Activated T-cell treated with anti-CD3 and anti-CD28 coated beads for 24 hours (primary cell): ENCODE measurements around the gene ALOX15B.

Source experiments
- DNase-seq: peaks from one replicate; pipeline ENCODE4 v3.0.0-alpha.2; 2020; ENCODE audit warnings: low read depth

The ALOX15B gene, protein sequence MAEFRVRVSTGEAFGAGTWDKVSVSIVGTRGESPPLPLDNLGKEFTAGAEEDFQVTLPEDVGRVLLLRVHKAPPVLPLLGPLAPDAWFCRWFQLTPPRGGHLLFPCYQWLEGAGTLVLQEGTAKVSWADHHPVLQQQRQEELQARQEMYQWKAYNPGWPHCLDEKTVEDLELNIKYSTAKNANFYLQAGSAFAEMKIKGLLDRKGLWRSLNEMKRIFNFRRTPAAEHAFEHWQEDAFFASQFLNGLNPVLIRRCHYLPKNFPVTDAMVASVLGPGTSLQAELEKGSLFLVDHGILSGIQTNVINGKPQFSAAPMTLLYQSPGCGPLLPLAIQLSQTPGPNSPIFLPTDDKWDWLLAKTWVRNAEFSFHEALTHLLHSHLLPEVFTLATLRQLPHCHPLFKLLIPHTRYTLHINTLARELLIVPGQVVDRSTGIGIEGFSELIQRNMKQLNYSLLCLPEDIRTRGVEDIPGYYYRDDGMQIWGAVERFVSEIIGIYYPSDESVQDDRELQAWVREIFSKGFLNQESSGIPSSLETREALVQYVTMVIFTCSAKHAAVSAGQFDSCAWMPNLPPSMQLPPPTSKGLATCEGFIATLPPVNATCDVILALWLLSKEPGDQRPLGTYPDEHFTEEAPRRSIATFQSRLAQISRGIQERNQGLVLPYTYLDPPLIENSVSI

DNA sequence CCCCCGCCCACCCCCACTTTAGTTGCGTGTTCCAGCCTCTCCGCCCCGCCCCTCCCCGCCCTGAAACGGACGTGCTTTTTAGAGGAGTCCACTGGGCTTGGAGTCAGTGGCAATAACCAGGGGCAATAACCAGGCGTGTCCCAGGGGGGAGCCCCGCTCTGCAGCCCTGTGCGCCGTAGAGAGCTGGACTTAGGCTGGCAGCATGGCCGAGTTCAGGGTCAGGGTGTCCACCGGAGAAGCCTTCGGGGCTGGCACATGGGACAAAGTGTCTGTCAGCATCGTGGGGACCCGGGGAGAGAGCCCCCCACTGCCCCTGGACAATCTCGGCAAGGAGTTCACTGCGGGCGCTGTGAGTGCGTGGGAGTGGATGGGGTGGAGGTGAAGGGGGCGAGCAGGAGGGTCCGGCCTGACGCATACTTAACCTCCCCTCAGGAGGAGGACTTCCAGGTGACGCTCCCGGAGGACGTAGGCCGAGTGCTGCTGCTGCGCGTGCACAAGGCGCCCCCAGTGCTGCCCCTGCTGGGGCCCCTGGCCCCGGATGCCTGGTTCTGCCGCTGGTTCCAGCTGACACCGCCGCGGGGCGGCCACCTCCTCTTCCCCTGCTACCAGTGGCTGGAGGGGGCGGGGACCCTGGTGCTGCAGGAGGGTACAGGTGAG, at the start of gene ALOX15B:
Gene ALOX15B, plus strand, starts transcription at position 106 of the 657 bp plus-strand sequence. Its CDS starts 97 bp downstream, at position 203.
- no peak for DNase-seq

DNA sequence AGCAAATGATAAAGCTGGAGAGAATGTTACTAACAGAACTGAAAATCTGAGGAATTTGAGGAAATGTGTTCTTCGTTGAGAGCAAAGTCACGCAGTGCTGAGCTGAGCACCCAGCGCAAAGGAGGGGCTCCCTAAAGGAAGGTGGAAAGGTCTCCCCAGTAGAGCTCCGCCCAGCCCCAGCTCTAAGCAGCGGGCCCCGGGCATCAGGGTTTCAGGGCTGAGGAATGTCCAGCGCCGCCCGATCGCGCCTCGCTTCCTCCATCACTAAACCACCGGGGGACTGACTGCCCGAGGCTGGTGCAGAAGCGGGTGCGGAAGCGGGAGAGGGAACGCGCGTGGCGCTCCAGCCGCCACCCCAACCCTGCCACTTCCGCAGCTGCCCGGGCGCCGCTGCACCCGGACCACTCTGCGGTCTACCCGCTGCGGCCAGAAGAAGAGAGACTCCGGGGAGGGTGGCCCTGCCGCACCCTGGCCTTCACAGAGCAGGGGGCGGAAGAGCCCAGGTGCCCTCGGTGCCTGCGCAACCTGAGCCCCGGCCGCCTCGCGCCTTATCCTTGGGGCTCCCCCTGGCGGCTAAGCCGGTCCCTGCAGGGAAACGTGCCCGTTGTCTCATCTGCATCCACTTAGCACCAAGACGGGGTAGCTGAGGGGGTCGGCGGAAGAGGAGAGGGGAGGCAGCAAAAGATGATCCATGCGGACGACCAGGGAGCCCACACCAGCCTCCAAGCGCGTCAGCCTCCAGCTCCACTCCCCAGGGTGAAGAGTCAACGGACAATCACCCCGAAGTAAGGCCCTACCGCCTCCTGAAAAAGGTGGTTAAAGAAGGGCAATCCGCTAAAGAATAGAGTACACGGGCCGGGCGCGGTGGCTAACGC, 48.8 kb upstream of the ALOX15B start:
- peak; percentile 94 for DNase-seq

DNA sequence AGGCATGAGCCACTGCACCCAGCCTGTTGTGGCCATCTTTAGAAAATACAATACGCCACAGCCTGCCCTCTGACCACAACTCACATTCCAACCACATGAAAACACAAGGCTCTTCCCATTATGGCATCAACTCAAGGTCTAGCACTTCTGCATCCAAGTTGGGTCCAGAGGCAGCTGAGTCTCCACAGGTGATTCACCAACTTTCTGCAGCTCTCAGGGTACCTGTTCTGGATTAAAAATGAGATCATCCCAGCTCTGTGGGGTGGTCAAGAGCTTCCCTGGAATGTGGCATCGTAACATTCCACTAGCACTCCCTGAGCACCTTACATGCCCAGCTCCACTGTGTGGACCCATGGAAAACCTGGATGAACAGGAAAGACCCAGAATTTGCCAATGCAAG, 46.3 kb upstream of the ALOX15B start:
- DNase-seq: no peak

DNA sequence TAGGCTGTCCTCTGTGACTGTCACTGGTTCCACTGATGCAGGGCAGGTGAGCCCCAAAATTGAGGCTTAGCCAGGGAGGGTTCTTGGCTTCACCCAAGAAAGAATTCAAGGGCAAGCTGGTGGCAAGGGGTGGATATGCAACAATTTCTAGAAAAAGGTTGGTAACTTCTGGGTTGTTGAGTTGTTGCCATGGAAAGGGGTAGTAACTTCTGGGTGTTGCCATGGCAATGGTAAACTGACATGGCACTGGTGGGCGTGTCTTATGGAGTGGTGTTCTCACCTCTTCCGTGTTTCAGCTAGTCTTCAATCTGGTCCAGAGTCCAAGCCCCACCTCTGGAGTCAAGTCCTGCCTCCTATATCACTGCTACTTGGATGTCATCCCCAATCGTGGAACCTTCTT, 45.9 kb upstream of the ALOX15B start:
- DNase-seq: no peak

DNA sequence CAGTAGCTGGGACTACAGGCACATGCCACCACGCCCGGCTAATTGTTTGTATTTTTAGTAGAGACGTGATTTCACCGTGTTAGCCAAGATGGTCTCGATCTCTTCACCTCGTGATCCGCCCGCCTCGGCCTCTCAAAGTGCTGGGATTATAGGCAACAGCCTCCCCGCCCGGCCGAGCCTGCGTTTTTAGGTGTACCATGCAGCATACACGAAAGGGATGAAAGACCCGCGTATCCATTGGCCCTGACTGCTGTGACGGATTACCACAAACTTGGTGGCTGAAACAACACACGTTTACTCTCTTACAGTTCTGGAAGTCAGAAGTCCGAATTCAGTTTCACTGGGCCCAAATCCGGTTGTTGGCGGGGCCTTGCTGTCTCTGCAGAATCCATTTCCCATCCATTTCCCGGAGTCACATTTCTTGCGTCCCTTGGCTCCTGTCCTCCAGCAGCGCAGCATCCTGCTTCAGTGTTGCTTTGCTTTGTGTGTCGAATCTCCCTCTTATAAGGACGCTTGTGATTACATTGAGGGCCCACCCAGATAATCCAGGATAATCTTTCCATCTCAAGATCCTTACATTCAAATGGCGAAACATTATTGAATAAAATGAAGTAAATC, 44.8 kb upstream of the ALOX15B start:
- DNase-seq: no peak

DNA sequence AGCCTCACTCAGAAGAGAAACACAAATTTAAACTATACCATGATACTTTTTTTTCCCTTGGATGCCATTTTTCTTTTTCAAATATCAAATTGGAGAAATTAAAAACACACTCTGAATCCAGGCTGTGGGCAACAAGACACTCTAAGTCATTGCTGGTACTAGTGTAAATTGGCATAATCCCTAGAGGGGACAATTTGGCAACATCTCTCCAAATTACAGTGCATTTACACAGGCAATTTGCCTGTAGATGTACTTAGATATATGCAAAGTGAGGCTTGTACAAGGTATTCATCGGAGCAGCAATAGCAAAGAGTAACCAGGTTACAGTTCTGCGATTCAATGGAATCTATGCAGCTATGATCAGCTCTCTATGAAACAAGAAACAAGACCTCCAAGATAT, 43.1 kb upstream of the ALOX15B start:
- no peak for DNase-seq

DNA sequence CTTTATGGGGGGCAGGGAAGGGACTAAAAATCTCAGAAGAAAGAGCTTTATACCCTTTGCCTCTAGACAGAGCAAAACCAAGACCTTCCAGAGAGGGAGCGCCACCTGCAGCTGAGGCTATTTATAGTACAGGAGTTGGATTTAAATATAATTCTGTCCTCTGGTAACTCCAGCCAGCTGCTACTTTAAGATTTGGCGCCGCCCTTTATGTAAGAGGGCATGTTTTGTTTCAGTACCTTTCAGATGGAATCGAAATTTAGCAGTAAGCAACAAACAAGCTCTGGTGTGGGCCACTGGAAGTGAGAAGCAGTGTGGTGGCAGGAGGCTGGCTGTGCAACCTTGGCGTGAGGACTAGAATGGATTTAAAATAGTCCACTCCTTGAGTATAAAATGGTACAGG, 41.7 kb upstream of the ALOX15B start:
- no peak for DNase-seq

DNA sequence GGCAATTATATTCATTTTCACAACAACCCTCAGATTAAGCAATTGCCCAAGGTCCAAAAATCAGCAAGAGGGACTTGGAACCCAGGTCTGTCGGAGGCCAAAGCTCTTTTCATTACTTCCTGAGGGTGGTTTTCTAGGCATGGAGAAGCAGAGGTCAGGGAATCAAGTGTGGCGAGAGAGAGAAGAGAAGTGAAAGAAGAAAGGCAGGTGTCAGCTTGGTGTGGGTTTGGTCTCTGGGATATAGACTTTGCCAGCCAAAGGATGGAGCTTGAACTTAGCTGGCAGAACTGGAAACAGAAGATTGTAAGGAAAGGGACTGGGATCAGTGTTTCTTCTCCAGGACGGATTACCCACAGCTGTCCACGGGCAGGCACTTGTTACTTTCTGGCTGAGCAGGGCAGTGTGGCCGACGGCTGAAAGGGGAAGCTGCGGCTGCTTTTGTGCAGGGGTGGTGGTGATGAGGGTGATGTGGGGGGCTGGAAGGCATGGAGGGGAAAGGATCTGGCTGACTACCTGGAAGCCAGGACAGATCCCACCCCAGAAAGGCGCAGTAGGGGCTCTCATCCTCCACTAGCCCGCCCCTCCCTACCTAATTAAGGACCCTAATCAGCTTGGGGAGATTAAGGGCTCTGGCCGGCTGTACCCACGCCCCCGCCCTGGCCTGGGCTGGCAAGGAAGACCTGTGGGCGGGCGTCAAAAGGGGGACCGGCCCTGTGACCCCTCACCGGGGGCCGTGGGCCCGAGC, 36.7 kb upstream of the ALOX15B start, which contains the start of gene GUCY2D:
Gene GUCY2D, plus strand, starts transcription at position 640 of the 745 bp plus-strand sequence. CDS start 433 bp downstream, outside the sequence.
- no peak for DNase-seq

DNA sequence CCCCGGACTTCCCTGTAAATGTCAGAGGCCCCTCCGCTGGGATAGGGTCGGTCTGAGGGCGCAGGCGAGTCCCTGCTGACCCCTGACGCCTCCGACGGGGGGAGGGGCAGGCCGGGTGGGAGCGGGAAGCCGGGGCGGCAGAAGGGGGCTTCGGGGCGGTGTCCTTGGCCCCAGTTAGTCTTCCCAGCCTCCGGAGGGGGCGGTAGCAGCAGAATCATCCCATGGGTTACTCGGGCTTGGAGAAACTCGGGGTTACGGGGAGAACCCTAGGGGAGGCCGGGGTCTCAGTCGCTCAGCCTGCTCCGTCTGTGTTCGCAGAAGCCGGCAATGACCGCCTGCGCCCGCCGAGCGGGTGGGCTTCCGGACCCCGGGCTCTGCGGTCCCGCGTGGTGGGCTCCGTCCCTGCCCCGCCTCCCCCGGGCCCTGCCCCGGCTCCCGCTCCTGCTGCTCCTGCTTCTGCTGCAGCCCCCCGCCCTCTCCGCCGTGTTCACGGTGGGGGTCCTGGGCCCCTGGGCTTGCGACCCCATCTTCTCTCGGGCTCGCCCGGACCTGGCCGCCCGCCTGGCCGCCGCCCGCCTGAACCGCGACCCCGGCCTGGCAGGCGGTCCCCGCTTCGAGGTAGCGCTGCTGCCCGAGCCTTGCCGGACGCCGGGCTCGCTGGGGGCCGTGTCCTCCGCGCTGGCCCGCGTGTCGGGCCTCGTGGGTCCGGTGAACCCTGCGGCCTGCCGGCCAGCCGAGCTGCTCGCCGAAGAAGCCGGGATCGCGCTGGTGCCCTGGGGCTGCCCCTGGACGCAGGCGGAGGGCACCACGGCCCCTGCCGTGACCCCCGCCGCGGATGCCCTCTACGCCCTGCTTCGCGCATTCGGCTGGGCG, 35.9 kb upstream of the ALOX15B start:
- no peak for DNase-seq

DNA sequence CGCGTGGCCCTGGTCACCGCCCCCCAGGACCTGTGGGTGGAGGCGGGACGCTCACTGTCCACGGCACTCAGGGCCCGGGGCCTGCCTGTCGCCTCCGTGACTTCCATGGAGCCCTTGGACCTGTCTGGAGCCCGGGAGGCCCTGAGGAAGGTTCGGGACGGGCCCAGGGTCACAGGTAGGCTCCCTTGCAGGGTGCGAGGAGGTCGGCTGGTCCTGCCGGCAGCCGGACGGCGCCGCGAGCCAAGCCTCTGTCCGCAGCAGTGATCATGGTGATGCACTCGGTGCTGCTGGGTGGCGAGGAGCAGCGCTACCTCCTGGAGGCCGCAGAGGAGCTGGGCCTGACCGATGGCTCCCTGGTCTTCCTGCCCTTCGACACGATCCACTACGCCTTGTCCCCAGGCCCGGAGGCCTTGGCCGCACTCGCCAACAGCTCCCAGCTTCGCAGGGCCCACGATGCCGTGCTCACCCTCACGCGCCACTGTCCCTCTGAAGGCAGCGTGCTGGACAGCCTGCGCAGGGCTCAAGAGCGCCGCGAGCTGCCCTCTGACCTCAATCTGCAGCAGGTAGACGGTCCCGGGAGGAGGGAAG, 35.2 kb upstream of the ALOX15B start:
- DNase-seq: no peak

DNA sequence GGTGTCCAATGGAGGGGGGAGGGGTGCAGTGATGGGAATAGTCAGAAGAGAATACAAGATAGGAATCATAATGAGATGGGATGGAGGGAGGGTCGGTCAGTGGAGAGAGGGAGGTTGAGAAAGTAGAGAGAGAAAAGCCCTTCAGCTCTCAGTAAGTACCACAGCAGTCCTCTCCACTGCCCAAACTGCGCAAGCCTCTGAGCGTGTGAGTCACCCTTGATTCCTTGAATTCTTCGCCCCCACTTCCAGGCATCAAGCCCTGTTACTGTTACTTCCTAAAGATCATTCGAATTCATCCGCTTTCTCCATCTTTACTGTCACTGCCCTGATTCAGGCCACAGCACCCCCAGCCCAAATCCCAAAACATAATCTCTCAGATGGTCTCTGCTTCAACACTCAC, 34.0 kb upstream of the ALOX15B start:
- DNase-seq: no peak

DNA sequence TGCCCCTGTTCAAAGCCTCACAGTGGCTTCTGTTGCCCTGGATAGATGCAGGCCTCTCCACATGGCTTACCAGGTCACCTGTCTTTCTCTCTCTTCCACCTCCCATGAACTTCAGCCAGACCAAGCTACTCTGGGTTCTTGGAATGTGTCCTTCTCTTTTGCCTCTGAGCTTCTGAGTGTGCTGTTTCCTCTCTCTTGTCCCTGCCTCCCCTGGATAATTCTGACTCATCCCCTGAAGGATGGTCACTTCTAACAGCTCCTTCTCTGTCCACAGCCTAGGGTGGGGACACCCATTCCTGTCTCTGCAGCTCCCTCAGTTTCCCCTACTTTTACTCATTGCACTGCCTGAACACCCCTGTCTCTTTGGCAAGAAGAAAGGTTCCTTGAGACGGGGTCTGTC, 33.5 kb upstream of the ALOX15B start:
- no peak for DNase-seq

DNA sequence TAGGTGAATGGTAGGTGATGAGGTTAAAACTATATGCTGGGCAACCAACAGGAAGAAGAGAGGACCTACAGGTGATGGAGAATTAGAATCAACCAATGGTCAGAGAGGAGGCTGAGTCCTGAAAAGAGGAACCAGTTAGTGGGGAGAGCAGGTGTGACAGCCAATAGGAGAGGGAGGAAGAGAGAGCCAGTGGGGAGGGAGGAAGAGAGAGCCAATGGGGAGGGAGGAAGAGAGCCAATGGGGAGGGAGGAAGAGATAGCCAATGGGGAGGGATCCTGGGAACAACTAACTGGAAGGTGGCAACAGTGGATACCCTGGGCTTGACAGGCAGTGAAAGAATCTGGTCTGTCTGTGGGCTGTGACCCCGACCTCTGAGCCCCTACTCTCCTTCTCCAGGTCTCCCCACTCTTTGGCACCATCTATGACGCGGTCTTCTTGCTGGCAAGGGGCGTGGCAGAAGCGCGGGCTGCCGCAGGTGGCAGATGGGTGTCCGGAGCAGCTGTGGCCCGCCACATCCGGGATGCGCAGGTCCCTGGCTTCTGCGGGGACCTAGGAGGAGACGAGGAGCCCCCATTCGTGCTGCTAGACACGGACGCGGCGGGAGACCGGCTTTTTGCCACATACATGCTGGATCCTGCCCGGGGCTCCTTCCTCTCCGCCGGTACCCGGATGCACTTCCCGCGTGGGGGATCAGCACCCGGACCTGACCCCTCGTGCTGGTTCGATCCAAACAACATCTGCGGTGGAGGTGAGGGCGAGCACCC, 32.7 kb upstream of the ALOX15B start:
- DNase-seq: no peak

DNA sequence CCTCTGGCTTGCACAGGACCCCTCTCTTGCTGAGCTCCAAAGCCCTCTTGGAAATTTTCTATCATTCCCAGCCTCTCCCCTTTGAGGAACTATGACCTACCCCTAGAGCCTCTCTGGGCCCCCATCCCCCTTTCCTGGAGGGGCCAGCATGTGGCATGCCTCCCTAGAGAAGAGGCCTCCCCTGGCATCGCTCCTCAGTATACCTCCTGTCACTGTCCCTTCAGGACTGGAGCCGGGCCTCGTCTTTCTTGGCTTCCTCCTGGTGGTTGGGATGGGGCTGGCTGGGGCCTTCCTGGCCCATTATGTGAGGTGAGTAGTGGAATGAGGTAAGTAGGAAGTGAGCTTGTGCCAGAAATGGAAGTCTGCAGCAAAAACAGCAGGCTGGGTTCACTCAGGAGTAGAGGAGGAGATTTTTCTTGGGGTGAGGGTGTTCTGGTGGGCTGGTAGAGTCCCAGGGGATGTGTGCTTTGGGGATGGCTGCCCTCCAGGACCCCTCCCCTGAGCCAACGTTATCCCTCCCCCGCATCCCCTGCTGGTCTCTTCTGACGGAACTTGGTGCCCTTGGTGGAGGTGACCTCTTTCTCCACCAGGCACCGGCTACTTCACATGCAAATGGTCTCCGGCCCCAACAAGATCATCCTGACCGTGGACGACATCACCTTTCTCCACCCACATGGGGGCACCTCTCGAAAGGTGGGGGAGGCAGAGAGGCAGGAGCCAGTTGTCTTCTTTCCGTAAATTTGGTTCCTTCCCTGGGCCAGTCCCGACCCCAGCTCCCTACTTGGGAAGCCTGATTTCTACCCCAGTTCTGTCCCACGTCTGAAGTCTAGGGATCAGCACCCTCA, 31.8 kb upstream of the ALOX15B start:
- no peak for DNase-seq

DNA sequence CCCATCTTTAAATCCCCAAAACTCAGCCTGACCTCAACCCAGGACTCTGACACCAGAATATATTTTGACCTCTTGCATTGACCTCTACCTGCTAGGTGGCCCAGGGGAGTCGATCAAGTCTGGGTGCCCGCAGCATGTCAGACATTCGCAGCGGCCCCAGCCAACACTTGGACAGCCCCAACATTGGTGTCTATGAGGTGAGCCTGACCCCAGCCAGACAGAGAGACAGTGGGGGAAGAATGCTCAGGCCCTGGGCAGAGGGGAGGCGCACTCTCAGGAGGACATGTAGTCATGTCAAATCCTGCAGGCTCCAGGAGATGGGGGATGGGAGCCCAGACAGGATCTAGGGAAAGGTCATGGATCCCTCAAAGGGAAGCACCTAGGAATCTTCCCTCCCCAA, 31.0 kb upstream of the ALOX15B start:
- no peak for DNase-seq

DNA sequence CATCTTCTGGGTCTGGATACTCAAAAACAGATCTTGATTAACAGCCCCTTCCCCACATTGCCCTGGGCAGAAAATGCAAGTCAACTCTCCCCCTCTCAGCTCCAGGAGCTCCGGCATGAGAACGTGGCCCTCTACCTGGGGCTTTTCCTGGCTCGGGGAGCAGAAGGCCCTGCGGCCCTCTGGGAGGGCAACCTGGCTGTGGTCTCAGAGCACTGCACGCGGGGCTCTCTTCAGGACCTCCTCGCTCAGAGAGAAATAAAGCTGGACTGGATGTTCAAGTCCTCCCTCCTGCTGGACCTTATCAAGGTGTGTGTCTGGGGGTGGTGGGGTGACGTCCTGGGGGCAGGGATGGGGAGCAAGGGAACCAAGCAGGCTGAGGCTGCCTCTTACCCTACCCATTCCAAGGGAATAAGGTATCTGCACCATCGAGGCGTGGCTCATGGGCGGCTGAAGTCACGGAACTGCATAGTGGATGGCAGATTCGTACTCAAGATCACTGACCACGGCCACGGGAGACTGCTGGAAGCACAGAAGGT, 26.7 kb upstream of the ALOX15B start:
- DNase-seq: no peak

DNA sequence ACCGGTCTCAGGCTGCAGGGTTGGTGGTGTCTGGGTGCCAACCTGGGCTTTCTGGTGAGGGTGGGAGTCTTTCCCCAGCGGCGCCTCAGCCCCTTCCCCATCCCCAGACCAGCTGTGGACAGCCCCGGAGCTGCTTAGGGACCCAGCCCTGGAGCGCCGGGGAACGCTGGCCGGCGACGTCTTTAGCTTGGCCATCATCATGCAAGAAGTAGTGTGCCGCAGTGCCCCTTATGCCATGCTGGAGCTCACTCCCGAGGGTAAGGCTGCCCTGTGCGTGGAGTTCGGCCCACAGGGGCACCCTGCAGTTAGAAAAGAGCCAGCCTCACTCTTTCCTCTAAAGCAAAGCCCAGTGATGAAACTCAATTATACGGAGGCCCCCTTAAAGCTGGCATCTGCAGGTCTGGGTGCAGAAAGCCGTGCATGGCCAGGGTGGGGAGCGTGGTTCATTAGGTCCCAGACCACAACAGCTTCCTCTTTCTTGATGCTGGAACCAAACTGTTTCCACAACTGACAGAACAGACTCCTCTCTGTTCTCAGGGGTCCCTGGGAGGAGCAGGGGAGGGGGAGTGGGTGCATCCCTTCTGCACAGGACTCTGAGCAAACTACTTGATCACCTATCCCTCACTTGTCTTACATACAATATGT, 25.7 kb upstream of the ALOX15B start:
- no peak for DNase-seq
